Lung (tissue), 12 donors: ENCODE results near the gene ANKS1B. TPM values are rescaled to one million over a fixed set of nuclear protein-coding genes. Genes with fewer than 3 reads are reported as not detected.

ENCODE experiments used
- ATAC-seq: fragments of 200-7000 bp; cut with Tn5 transposase; one replicate; pipeline ENCODE4 v1.9.1; 2020; ENCODE audit warnings: moderate number of reproducible peaks; ENCODE audit not compliant: insufficient read depth, low FRiP score
- DNase-seq, 3 donors: peaks; one replicate each; pipeline ENCODE4 v3.0.0-alpha.2; 2013 to 2017
- H3K27ac ChIP-seq, 2 donors: one replicate each; pipeline ENCODE4 v1.5.1; 2013; ENCODE audit warnings: mild to moderate bottlenecking in 2 of 2, moderate library complexity in 2 of 2, control low read depth in 1 of 2, inconsistent platforms in 1 of 2, low read depth in 1 of 2, low read length in 1 of 2
- H3K27me3 ChIP-seq, 3 donors: one replicate each; pipeline ENCODE4 v1.5.1; 2013; ENCODE audit warnings: low read length in 2 of 3; ENCODE audit not compliant: control insufficient read depth in 3 of 3, insufficient read depth in 3 of 3
- H3K36me3 ChIP-seq, 4 donors: one replicate each; pipeline ENCODE4 v1.5.1; 2013; ENCODE audit warnings: low read length in 4 of 4, mild to moderate bottlenecking in 1 of 4, moderate library complexity in 1 of 4; ENCODE audit not compliant: control insufficient read depth in 4 of 4, insufficient read depth in 4 of 4
- H3K4me1 ChIP-seq, 5 donors: one replicate each; pipeline ENCODE4 v1.5.1; 2013; ENCODE audit warnings: low read length in 5 of 5, mild to moderate bottlenecking in 2 of 5, moderate library complexity in 1 of 5; ENCODE audit not compliant: control insufficient read depth in 5 of 5, insufficient read depth in 5 of 5
- H3K4me3 ChIP-seq: one replicate; pipeline ENCODE4 v1.5.1; 2013; ENCODE audit warnings: mild to moderate bottlenecking, control low read depth, moderate library complexity
- H3K9ac ChIP-seq, 2 donors: one replicate each; pipeline ENCODE4 v1.5.1; 2013; ENCODE audit warnings: low read length in 2 of 2, control low read depth in 1 of 2; ENCODE audit not compliant: insufficient read depth in 1 of 2
- H3K9me3 ChIP-seq, 4 donors: one replicate each; pipeline ENCODE4 v1.5.1; 2013; ENCODE audit warnings: low read length in 3 of 4, mild to moderate bottlenecking in 1 of 4, moderate library complexity in 1 of 4; ENCODE audit not compliant: control insufficient read depth in 4 of 4, insufficient read depth in 3 of 4
- CTCF ChIP-seq: IDR thresholded peaks from 2 replicates; pipeline ENCODE4 v1.5.1; 2012; ENCODE audit warnings: mild to moderate bottlenecking; ENCODE audit errors: control extremely low read depth, extremely low read depth
- WGBS, 2 donors: extraction: QIAGEN DNeasy Blood & Tissue Kit; methylation state at CpG; one replicate each; pipeline ENCODE4 v1.1.7; 2013; 5-methylcytosine and 5-hydroxymethylcytosine counted together
- polyA plus RNA-seq, 2 donors: library from polyadenylated mRNA; stranded (reverse); fragments of 200-250 nt; gene quantifications; one replicate each; pipeline ENCODE4 v1.2.1, GENCODE V29; 2013
- total RNA-seq, 2 donors: library from RNA; depleted of rRNA in 1 of 2; stranded (reverse); fragments of >200 nt in 1 of 2; gene quantifications; one replicate each; pipeline ENCODE4 v1.2.1, GENCODE V29; 2014 to 2021
- donor health status: control.
- donor health status: control.
- donor health status: Bipolar disorder and iron deficiency.
- donor health status: healthy.
- donor health status: DM: yes; HTN: yes; CAD: no.

Gene ANKS1B
- total and polyA plus RNA-seq, 4 donors: 0.32 to 10.3 (median 3.7) TPM

- TF ChIP-seq CTCF: no peak
- ATAC-seq (no peak), DNase-seq (no peak)
- WGBS, 2 donors: 83 to 84% methylated on average over 4 of the region's 4 CpGs
- no peaks in the 10 kb centered on the region for H3K36me3 ChIP-seq
- H3K4me1 ChIP-seq: peaks cover 0 to 10% (median 0%) of the 10 kb centered on the region in 5 donors
- H3K9me3 ChIP-seq: no peaks in the 10 kb centered on the region
- H3K9ac ChIP-seq: no peak overlapping the region
- no peak overlapping the region for H3K4me3 ChIP-seq
- H3K27me3 ChIP-seq: no peaks in the 10 kb centered on the region
- H3K27ac ChIP-seq: no peak overlapping the region
These were observed 846.3 kb downstream of the ANKS1B start for GRCh38 chr12:99138393-99138792.

GRCh38 chr12:99137124-99137855, 847.4 kb downstream of the ANKS1B start:
- Histone ChIP-seq H3K27ac (no peak overlapping the region), H3K9me3 (no peaks in the 10 kb centered on the region), H3K4me3 (no peak overlapping the region), H3K36me3 (no peaks in the 10 kb centered on the region), H3K4me1 (peaks cover 0 to 4% (median 0%) of the 10 kb centered on the region in 5 donors), H3K27me3 (no peaks in the 10 kb centered on the region), H3K9ac (no peak overlapping the region)
- TF ChIP-seq CTCF: no peak
- no peak for DNase-seq
- 46 to 57% methylated on average over 8 of the region's 8 CpGs for WGBS, 2 donors
- no peak for ATAC-seq

- DNase-seq (no peak), ATAC-seq (no peak)
- no peaks in the 10 kb centered on the region for H3K36me3 ChIP-seq
- TF ChIP-seq CTCF: no peak
- H3K9ac ChIP-seq: no peak overlapping the region
- H3K4me1 ChIP-seq: peaks cover 0 to 7% (median 0%) of the 10 kb centered on the region in 5 donors
- no peak overlapping the region for H3K27ac ChIP-seq
- no peak overlapping the region for H3K4me3 ChIP-seq
- H3K9me3 ChIP-seq: no peaks in the 10 kb centered on the region
- H3K27me3 ChIP-seq: no peaks in the 10 kb centered on the region
These were observed 848.2 kb downstream of the ANKS1B start for GRCh38 chr12:99136516-99136915.

GRCh38 chr12:99135376-99135775, 849.4 kb downstream of the ANKS1B start:
- H3K27ac ChIP-seq: no peak overlapping the region
- H3K9me3 ChIP-seq: no peaks in the 10 kb centered on the region
- DNase-seq: no peak
- H3K4me3 ChIP-seq: no peak overlapping the region
- WGBS, 2 donors: 68 to 82% methylated on average over 4 of the region's 4 CpGs
- no peaks in the 10 kb centered on the region for H3K27me3 ChIP-seq
- no peak for ATAC-seq
- no peak overlapping the region for H3K9ac ChIP-seq
- no peaks in the 10 kb centered on the region for H3K36me3 ChIP-seq
- no peak for TF ChIP-seq CTCF
- peaks cover 0 to 17% (median 2%) of the 10 kb centered on the region in 5 donors for H3K4me1 ChIP-seq
